GM18519 (cell line): Measurements from ENCODE around the gene SLC52A3.
"Not testable (repeated sequence)": the region's sequence is repeated elsewhere in the genome, so short reads cannot be mapped to it uniquely, and the experiment has no call there.

Source experiments
- ATAC-seq: cut with Tn5 transposase; IDR thresholded peaks from one replicate; pipeline ENCODE4 v1.9.1; 2021; ENCODE audit warnings: mild to moderate bottlenecking, moderate library complexity; ENCODE audit not compliant: unreplicated experiment, low FRiP score

The SLC52A3 gene

DNA sequence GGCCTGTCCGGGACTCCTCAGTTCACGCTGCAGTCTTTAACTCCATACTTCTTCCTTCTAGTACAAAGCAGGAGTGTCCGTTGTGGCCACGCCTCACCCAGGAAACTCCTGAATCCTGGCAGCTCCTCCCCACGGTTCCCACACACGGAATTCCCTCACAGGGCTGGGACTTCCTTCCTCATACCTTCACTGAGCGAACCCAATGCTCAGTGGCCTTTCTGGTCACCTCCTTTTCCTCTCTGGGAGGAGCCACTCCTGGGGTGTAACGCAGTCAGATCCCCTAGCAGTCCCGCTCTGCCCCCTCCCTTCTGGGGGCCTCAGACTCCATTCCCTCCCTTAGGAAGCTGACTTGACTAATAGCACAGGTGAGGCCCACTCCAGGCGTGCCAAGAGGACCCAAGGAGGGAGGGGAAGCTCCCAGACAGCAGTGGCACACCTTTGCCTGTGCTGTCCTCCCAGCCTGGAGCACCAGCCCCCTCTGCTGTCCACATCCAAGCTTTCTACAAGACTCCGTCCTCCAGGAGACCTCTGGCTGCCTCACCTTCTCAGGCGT, at the start of gene SLC52A3:
Gene SLC52A3, minus strand, starts transcription at position 75 of the 553 bp plus-strand sequence. CDS start 2,726 bp downstream, outside the sequence.
- ATAC-seq: no peak

DNA sequence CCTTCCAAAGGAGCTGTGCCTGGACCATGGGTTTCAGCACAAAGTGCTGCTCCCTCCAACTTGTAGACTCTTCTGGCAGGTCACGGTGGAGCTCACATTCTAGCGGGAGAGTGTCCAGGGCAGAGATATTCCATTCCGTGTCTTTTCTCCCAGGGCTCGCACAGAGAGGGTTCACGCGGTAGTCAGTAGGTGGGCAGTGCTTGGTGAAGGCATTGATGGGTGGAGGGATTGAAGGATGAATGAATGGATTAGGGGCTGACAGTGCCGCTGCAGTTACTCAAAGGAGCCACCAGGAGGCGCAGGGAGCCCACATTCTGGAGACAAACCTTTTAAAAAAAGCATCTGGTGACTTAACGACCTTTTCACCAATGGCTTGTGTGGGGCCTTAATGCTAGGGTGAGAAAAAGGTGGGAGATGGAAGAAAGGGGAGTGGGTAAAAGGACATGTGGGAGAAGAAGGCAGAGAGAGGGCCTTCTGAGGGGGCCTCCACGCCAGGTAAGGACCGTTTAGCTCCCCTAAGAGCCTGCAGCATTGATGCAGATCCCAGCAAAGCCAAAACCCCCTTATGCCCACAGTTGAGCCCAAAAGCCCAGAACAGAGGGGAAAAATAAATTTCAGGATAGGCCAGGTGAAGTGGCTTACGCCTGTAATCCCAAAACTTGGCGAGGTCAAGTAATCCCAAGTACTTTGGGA, 47.8 kb upstream of the SLC52A3 start:
- ATAC-seq: no peak

DNA sequence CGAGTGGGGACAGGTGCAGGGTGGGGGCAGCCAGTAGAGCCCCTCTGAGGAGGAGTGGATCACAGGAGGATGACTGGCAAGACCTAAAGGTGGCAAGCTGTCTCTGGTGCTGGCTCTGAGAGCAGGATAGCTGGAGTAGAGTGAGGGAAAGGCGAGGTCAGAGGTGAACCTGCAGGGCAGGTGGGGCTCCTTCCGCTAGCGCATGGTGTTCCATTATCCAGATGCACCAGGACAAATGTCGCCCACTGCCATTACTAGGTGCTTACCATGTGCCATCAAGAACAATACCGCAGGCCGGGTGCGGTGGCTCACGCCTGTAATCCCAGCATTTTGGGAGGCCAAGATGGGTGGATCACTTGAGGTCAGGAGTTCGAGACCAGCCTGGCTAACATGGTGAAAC, 46.9 kb upstream of the SLC52A3 start:
- no peak for ATAC-seq

DNA sequence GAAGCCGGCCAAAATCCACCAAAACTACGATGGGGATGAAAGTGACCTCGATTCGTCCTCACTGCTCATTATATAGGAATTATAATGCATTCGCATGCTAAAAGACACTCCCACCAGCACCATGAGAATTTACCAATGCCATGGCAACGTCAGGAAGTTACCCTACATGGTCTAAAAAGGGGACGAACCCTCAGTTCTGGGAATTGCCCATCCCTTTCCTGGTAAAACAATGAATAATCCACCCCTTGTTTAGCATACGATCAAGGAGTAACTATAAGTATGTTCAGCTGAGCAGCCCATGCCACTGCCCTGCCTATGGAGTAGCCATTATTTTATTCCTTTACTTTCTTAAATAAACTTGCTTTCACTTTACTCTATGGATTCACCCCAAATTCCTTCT, 45.1 kb upstream of the SLC52A3 start:
- no peak for ATAC-seq

GRCh38 chr20:812435-812814, 44.1 kb upstream of the SLC52A3 start:
- not testable (repeated sequence) for ATAC-seq

GRCh38 chr20:811776-812434, 43.6 kb upstream of the SLC52A3 start:
- not testable (repeated sequence) for ATAC-seq

DNA sequence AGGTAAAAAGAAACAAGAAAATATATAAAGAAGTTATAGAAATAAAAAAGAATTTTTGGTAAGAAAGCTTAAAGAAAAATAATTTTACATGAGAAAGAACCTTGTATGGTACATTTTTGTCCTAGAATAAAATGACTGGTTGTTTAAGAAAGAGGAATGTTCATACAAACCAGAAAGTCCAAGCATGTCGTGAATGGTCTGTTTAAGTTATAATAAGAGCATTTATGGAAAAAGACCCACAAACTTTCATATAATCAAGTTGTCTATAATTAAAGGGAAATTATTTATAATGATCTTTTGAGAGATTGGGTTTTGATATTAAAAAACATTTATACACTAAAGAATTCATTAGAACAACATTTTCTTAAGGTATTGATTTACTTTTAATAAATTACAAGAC, 37.4 kb upstream of the SLC52A3 start:
- no peak for ATAC-seq

DNA sequence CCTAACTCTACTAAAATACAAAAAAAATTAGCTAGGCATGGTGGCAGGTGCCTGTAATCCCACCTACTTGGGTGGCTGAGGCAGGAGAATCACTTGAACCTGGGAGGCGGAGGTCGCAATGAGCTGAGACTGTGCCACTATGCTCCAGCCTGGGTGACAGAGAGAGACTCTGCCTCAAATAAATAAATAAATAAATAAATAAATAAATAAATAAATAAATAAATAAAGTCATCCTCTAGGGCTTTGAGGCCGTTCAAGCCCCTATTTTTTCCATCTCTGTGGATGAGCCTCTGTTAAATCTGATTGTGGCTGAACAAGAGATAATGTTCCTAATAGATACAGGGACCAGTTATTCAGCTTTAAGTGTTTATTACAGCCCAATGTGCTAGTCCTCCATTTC, 33.4 kb upstream of the SLC52A3 start:
- ATAC-seq: no peak

GRCh38 chr20:800026-800425, 31.7 kb upstream of the SLC52A3 start:
- not testable (repeated sequence) for ATAC-seq

DNA sequence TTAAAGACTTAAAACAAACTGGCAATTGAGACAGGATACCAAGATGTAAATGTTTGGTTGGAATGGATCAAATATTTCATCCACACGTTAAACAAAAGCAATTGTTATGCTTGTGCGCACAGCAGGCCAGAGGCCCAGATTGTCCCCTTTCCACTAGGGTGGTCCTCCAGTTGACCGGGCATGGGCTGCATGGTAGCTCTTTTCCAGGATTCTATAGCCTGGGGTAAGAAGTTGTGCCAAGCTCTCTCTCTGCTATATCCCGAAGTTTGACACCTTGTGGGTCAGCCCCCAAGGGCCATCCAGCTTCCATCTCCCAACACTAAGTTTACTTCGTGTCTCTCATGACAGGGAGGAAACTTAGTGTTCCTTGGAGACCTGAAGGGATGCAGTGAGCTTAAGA, 30.4 kb upstream of the SLC52A3 start:
- not testable (repeated sequence) for ATAC-seq

DNA sequence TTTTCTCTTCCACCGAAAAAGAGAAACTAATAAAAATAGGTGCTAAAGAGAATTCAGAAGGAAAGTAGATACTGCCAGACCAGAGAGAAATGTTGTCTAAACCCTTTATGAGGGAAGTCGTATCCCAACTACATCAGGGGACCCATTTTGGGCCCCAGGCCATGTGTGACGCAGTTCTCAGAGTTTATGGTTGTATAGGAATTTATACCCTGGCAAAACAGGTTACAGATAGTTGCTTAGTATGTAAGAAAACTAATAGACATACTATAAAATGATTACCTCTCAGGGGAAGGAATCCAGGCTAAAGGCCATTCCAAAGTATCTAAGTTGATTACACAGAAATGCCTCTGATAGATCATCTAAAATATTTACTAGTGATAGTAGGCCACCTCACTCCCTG, 28.6 kb upstream of the SLC52A3 start:
- no peak for ATAC-seq

- no peak for ATAC-seq
Measured at GRCh38 chr20:792248-792647, 23.9 kb upstream of the SLC52A3 start.

DNA sequence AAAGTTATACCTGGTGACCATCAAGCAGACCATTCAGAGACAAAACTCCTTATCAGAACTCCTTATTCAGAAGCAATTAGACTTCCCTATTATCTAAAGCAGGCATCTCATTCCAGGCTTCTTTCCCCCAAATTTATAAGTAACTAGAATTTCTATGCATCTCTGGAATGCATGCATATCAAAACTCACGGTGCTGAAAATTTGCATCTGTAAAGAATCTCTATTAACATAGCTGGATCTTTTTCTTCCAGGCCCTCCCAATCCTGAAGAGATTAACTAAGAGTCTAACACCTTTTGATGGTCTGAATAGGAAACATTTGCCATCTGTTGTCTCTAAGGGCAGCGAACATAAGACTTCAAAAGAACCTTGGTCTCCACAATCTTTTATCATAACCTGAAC, 22.8 kb upstream of the SLC52A3 start:
- ATAC-seq: no peak

DNA sequence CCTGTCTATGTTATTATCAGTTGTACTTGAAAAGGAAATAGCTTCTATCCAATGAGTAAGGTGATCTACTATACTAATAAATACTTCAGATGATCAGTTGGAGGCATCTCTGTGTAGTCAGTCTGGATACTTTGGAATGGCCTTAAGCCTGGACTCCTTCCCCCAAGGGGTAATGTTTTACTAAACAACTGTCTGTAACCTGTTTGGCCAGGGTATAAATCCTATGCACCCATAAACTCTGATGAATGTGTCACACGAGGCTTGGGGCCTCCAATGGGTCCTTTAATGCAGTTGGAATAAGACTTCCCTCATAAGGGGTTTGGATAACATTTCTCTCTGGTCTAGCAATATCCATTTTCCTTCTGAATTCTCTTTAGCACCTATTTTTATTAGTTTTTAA, 19.5 kb upstream of the SLC52A3 start:
- no peak for ATAC-seq

DNA sequence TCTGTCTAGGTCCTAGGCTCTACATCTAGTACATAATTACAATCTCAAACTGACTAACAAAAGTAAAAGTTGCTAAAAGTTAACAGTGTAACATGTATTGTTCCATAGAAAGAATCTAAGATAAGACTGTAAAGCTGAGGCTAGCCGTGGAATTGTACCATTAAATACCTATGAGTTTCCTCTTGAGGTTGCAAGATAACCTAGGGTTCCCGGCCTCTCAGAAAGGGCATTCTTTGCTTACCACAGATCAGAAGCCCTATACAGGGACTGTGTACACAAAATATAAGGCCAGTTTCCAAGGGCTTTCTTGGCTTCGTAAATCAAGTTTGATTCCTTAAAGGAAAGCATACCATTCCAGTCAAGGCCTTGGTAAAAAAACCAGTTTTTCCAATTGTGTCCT, 11.5 kb upstream of the SLC52A3 start:
- ATAC-seq: no peak

- ATAC-seq: no peak
Measured at GRCh38 chr20:776165-776564, 7.9 kb upstream of the SLC52A3 start.

GRCh38 chr20:775679-776135, 7.4 kb upstream of the SLC52A3 start:
- ATAC-seq: no peak

DNA sequence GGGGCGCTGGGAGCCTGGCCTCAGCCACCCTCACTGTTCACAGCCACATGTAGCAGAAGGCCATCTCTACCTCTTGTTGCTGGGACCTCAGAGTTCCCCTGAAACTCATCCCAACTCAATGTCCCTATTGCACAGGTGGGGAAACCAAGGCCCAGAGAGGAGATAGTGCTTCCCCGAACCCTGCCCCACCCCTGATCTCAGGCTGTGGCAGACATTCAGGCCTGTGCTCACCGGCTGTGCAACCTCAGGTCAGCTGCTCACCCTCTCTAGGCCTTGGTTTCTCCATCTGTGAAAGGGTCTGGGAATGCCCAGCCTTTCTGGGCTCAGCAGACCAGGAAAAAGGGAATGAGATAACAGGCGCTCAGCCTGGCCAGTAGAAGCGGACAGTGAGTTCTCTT, 6.4 kb upstream of the SLC52A3 start:
- ATAC-seq: no peak

- no peak for ATAC-seq
Measured at GRCh38 chr20:774016-774659, 5.8 kb upstream of the SLC52A3 start.

DNA sequence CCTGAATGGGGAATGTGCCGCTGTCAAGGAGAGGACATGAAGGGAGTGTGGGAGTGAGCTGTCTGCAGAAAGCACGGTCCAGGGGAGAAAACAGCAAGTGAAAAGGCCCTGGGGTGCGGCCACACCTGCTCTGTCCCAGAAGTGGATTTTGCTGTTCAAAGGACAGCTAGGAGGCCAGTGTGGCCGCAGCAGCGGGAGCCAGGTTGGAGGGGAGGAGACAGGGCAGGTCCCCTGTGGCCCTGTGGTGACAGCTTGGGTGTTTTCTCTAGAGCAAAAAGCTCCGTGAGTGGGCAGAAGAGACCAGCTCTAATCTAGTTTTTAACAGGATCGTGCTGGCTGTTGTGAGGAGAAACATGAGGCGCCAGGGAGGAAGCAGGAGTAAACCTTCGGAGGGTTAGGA, 4.5 kb upstream of the SLC52A3 start:
- ATAC-seq: no peak

GRCh38 chr20:771741-772464, 3.6 kb upstream of the SLC52A3 start:
- no peak for ATAC-seq
